GM21619 (cell line): ENCODE measurements around the gene KCNK2.

ENCODE experiments used
- ATAC-seq: cut with Tn5 transposase; IDR thresholded peaks from one replicate; pipeline ENCODE4 v1.9.1; 2021; ENCODE audit not compliant: unreplicated experiment

The KCNK2 gene

DNA sequence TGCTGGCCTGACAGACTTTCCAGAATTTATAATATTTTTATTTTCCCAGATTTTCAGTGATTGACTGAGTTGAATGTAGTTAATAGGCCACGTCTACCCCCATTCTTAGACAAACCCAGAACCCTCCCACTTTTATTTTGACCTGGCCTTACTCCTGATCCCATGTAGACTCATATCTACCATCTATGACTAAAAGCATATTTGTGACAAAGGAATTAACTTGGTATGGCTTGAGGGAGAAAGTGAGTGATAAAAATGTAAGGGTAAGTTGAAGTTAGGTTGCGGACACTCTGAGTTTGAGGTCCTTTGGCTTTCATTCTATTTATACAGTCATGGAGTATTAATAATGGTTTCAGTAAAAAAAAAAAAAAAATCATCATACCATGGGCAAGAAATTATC, 168.4 kb downstream of the KCNK2 start:
- no peak for ATAC-seq

DNA sequence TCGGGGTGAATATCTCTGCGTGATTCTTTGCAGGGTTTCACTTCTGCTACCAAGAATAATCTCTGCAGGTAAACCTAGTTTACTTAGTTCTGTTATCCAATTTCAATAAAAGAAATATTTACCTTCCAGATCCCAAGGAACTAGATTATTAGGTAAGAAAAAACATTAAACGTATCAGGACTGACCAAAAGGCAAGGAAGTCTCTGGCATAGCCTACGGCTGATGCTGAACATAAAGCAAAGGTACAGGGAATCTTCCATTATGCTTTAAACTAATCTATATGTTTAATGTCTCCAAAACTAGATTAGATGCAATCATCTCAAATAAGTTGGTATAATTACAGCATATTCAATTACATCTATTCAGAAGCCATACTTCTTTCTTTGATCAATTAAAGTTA, 168.9 kb downstream of the KCNK2 start:
- no peak for ATAC-seq

DNA sequence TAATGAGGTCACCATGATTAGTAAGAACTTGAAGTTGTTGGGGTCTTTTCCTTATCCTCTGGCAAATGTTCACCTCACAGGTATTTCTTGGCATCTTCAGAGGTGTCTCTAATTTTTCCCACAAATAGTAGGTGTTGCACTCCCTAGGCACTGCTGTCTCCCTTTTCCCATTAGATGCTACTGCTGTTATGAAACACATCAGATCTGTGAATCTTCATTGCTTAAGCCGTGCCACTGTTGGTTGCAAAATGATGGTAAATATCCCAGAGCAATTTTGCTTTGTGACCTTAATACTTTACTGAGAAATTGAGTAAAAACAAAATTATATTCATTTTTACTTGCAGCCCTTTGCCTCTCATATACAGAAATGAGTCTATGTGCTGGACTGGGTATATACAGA, 169.6 kb downstream of the KCNK2 start:
- no peak for ATAC-seq

DNA sequence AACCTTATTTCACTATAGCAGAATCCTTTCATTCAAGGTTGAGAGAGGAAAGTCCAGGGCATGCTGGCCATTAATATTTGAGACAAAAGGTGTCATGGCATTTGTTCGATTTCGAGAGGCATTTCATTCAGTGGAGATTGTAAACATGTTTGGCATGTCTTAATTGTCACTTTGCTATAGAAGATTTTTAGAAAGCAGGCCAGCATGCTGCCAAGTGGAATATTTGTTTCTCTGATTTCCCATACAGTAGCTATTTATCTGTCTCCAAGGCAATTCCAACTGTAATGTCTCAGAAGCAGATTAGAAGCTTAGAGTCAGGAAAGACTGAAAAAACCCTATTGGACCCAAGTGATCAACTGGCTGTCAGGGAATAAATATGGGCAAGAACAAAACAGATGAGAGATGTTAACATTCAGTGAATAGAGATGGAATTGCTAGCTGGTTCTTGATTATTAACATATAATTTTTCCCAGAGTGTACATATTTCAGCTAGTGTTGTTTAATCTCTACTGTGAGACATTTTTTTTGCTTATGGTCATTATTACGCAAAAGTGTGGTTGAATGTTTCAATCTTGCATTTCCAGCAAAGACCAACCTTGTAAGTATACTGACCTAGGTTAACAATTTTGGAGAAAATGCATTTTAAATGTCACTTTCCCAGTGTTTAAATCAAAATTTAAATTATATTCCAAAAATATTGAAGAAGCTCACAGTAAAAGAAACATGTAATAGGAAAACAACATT, 174.6 kb downstream of the KCNK2 start:
- no peak for ATAC-seq

DNA sequence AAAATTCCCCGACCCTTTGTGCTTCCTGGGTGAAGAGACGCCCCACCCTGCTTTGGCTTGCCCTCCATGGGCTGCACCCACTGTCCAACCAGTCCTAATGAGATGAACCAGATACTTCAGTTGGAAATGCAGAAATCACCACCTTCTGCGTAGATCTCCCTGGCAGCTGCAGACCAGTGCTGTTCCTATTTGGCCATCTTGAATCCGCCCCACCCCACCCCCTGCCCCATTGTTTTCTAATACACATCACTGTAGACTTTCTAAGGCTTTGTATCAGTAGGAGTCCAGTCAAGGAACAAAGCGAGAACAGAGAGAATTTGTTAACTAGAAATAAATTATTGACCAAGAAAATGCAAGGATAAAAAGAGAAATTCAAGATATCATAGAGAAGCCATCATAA, 178.2 kb downstream of the KCNK2 start:
- no peak for ATAC-seq

DNA sequence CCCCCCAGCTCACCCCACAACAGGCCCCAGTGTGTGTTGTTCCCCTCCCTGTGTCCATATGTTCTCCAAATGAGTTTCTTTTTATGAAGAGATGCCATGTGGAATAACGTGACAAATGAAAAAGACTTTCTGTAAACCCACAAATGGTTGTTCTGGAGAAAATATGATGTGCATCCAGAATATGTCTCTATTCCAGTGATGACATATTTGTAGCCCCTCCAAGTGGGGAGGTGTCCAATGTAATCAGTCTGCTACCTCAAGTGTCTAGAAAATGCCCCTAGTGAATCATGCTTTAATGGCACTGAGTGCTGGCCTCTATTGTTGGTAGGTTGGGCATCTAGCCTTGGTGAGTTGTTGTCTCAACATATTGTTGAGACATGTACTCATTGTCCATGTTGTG, 179.6 kb downstream of the KCNK2 start:
- ATAC-seq, result no peak

DNA sequence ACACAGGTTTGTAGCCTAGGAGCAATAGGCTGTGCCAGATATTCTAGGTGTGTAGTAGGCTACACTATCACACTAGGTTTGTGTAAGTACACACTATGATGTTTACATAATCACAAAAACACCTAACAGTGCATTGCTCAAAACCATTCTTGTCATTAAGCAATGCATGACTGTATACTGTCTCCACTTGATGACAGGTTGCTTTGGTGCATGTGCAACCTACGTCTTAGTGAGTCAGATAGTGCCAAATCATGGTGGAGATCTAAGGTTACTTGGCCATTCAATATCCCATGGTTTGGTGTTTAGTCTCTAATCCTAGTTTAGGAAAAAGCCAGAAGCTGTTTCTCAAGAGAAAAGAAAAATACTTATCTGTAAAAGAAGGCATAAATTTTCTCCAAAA, 181.1 kb downstream of the KCNK2 start:
- ATAC-seq, result no peak

DNA sequence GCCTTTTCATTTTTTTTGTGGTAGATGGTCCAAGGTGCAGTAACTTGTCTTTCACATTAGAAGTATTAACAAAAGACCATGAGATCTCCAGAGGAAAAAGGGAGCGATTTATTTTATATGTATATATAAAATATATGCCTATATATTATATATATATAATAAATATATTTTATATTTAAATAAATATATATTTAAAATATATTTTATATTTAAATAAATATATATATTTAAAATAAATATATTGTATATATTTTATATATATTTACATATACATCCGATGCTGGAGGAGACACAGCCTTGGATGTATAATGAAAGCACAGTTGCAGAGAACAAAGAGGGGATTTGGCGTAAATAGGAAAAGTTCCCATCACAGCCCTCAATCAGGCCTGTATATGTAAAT, 182.1 kb downstream of the KCNK2 start:
- ATAC-seq, result no peak

DNA sequence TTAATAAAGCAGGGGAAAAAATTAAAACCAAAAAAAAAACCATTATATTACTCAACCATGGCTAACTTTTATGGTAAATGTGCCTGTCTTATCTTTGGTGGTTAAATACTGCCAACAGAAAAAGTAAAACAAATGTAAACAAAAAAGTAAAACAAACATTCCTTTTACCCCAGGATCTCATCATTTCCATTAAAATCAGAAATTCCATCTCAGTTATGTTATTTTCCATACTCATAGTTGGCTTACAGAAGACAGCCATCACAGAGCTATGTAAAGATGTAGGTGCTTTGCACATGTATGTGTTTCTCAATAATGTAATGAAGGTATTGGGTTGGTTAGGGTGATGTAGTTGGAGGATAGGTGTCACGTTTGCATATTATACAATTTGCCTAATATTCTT, 185.0 kb downstream of the KCNK2 start:
- ATAC-seq, result no peak

DNA sequence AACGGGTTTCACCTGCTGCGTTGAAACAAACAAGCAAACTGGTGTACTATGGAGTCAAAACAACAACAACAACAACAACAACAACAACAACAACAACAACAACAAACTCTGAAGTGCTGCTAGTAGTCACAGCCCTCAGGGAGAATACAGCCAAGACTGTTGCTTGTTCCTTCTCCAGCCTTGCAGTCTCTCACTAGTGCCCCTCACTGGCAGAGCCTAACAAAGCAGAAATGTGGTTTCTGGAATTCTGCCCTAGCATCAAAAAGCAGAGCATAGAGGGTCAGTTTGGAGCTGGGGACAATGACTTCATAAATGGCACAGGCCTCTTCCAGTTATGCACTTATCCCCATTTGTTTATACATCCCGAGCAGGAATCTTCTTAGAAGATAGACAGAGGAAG, 187.4 kb downstream of the KCNK2 start:
- no peak for ATAC-seq

DNA sequence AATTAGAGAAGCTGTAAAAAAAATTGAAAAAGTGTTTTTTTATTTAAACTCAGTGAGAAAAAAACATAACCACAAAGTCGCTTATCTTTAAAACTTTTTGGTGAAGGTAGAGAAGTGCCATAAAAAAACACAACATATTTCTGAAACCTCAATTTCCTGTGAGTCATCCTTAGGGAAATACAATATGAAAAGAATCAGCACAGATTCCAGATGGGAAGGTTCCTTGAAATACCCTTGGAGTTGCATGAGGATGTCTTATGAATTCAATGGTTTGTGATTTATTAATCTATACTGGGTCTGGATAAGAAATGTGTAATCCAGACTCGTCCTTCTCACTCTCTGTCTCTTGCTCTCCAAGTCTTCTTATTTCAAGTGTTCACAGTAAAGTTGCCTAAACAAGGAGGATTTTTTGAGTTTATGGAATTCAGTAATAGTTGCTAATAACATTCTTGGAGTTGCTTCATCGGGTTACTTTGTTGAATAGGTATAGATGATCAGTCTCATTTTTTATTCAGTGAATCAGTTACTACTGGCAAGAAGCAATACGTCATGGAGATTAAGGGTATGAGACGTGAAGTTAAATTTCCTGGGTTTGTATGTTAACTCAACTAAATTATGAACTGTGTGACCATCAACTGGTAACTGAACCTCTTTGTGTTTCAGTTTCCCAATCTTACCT, 191.4 kb downstream of the KCNK2 start:
- ATAC-seq, result no peak

DNA sequence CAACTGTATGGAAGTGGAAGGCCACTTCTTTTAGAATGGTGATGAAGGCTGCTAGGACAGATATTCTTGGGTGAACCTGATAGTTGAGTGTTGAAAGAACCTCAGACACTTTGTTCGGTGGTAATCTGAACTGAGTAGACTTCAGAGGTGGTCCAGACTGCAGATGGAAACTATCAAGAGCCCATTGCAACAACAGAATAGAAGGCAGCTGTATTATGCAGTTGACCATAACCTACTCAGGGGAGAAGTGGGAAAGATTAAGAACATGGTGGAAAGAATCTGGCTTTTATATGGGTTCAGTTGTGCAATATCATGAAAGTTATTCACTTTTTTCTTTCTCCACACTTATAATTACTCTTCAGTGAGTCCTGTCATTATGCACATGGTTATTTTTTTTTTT, 194.0 kb downstream of the KCNK2 start:
- ATAC-seq, result no peak

DNA sequence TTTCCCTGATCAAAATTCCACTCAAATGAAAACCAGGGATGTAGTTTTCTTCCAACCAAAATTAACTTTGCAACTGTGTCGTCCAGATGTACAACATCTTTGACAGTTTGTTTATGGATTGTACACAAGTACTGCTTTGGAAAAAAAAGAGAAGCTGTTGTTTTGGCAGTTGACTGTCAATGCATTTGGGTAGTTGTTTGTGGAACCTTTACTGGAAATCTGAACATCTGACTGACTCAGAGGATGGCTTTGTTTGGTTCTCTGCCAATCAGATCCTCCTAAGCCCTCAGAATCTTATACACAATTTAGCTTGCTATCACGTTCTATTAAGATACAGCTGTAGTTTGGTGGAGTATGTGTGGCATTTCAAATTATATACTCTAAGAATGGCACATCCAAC, 195.0 kb downstream of the KCNK2 start:
- no peak for ATAC-seq

DNA sequence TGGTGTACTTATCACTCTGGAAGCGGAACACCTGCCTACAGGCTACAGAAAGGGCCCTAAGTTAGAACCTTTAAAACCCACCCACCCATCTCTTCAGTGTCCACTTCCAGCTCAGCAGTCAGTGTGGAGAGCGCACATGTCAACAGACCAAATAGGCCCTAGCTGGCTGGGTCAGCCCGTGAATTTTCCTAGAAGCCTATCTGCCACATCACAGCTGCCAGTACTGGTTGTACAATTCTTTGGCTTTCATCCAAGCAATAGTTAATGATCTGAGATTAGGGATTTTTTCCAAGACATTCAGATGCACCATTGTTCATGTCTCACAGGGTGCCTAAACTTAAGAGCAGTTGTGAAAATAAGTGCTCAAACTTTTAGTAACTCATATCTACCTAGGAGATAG, 197.1 kb downstream of the KCNK2 start:
- no peak for ATAC-seq

DNA sequence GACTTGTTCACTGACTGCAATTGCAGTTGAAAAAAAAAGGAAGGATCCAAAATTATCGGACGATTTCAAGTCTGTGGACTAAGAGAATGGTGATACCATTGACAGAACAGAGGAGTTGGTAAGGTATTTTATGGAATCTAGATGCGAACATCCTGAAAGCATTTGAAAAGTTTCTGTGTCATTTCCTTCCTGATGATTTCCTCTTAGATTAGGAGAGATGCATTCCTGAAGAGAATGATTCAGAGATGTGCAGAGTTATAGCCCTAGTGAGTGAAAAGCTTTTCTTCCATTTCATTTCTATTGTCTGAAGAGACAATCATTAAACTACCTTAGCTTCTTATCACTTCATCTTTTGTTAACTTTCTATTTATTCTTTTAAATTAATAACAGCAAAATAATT, 200.0 kb downstream of the KCNK2 start:
- ATAC-seq, result no peak

DNA sequence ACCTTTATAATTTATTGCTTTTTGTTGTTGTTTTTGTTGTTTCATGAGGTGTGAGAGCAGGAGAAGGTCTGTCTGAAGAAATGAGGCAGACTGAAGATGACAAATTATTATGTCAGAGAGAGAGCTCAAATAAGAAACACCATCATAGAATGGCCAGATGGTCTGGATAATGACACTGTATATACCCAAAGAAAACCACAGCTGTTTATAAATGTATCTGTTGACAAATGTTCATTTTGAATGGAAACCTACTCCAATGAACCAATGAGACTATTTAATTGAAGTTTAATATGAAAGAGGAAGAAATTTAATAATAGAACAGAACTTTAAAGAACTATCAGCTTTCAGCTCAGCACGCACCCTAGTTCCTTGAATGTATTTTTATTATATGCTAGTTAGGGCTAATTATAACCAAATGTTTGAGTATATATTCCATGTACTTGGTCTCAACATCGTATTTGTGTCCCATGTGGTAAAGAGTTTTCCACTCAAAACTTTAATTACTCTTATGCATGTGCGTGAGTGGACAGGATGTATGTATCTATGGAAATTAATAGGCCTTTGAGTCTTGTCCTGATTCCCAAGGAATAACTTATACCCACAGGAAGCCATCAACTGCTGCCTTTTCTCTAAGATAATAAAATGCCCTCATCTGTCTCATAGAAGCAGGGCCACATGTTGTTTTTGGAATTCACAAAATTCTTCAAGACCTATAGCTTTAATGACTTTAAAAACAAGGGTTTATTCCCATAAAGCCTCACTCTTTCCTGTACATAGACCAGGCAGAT, 202.7 kb downstream of the KCNK2 start:
- no peak for ATAC-seq
